Calu3 (cell line): ENCODE data around the gene CHST9. TPM values are rescaled to one million over a fixed set of nuclear protein-coding genes. Genes with fewer than 3 reads are reported as not detected.

Experiments
- BruUV-seq: library from RNA; stranded (reverse); fragments of 400-500 nt; replicated peaks from 2 replicates; lab custom pipeline; 2021; lab: Mats Ljungman, UMichigan
- CTCF ChIA-PET: fragments of 300-600 bp; sonication (Branson Sonifier 250); formaldehyde crosslinking; loops from one replicate; lab custom pipeline; 2022; ENCODE audit warnings: antibody characterized with exemption; lab: Charles Lee
- DNase-seq: peaks from one replicate; pipeline ENCODE4 v3.0.0; 2022
- H3K27ac Mint-ChIP-seq: one replicate; pipeline ENCODE4 v1.8.0; 2022; ENCODE audit warnings: mixed read lengths; ENCODE audit not compliant: unreplicated experiment
- H3K27me3 Mint-ChIP-seq: one replicate; pipeline ENCODE4 v1.8.0; 2022; ENCODE audit warnings: mixed read lengths; ENCODE audit not compliant: unreplicated experiment
- H3K36me3 Mint-ChIP-seq: one replicate; pipeline ENCODE4 v1.8.0; 2022; ENCODE audit warnings: mild to moderate bottlenecking, moderate library complexity, mixed read lengths; ENCODE audit not compliant: insufficient read depth, unreplicated experiment
- H3K4me1 Mint-ChIP-seq: one replicate; pipeline ENCODE4 v1.8.0; 2022; ENCODE audit warnings: mild to moderate bottlenecking, low read depth, mixed read lengths; ENCODE audit not compliant: unreplicated experiment
- H3K4me3 Mint-ChIP-seq: one replicate; pipeline ENCODE4 v1.8.0; 2022; ENCODE audit warnings: mild to moderate bottlenecking, low read depth, moderate library complexity, mixed read lengths; ENCODE audit not compliant: unreplicated experiment
- H3K9me3 Mint-ChIP-seq: one replicate; pipeline ENCODE4 v1.8.0; 2022; ENCODE audit warnings: low read depth, mixed read lengths; ENCODE audit not compliant: unreplicated experiment
- CTCF ChIP-seq: fragments of 200-600 bp; IDR thresholded peaks from one replicate; pipeline ENCODE4 v1.8.0; 2022; ENCODE audit warnings: antibody characterized with exemption; ENCODE audit not compliant: unreplicated experiment
- intact Hi-C: fragments of 100-400 bp; cut with micrococcal nuclease; formaldehyde crosslinking; loops from one replicate; pipeline ENCODE4 v1.10.0; 2022; ENCODE audit not compliant: unreplicated experiment
- total RNA-seq: library from RNA; stranded (reverse); gene quantifications from 2 replicates; pipeline ENCODE4 v1.2.3, GENCODE V29; 2022

CHST9 gene
- total RNA-seq, 1 experiment from 2014 or later, result 56.9 TPM

DNA sequence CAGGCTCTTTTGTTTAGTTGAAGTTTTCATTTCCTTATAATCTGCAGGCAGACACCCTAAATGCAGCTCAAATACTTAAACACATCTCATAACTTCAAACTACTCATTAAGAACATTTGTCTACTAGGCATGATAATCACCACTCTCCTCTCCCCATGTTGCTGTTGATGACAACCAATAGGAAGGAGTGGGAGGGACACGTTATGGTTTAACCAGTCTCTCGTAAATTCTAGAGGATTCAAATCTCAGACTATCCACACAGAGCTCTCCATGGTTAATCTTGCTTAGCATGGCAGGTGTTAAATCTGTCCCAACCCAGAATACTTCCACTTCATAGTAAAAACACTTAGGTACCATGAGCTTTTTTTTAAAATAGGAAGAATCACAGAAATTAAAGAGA lies 192.2 kb downstream of the CHST9 start:
- Mint-ChIP-seq H3K27me3 (no peaks in the 10 kb centered on the region), H3K4me1 (no peaks in the 10 kb centered on the region), H3K9me3 (peaks cover 4% of the 10 kb centered on the region), H3K36me3 (no peaks in the 10 kb centered on the region), H3K4me3 (no peak overlapping the region), H3K27ac (no peak overlapping the region)
- DNase-seq, result no peak
- no TSS peak for BruUV-seq
- CTCF ChIA-PET, result no interaction called here
- TF ChIP-seq CTCF, result no peak
- intact Hi-C loops, result no loop called here

DNA sequence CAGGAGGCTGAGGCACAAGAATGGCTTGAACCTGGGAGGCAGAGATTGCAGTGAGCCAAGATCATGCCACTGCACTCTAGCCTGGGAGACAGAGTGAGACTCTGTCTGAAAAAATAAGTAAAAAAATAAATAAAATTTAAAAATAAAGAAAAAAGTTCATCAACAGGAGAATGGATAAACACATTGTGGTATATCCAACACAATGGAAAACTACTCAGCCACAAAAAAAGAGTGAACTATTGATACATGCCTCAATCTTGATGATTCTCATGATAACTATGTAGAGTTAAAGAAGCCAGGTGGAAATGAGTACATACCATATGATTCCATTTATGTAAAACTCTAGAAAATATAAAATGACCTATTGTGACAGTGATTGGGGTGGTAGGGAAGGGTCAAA lies 195.3 kb downstream of the CHST9 start:
- no peak for DNase-seq
- Mint-ChIP-seq H3K4me1 (peaks cover 6% of the 10 kb centered on the region), H3K36me3 (no peaks in the 10 kb centered on the region), H3K4me3 (no peak overlapping the region), H3K9me3 (peaks cover 4% of the 10 kb centered on the region), H3K27me3 (no peaks in the 10 kb centered on the region), H3K27ac (no peak overlapping the region)
- TF ChIP-seq CTCF, result no peak
- CTCF ChIA-PET, result interaction anchor here (1.0 kb wide), 1 partner anchor 16 kb away, joined by 3 read pairs; no protein-coding TSS in a partner anchor
- intact Hi-C loops, result no loop called here
- BruUV-seq, result no TSS peak

GRCh38 chr18:26981360-26982082 lies 203.6 kb downstream of the CHST9 start:
- Mint-ChIP-seq H3K27me3 (no peaks in the 10 kb centered on the region), H3K4me1 (peaks cover 17% of the 10 kb centered on the region), H3K9me3 (no peaks in the 10 kb centered on the region), H3K36me3 (peaks cover 6% of the 10 kb centered on the region), H3K4me3 (no peak overlapping the region), H3K27ac (no peak overlapping the region)
- no TSS peak for BruUV-seq
- no peak for DNase-seq
- intact Hi-C loops, result no loop called here
- TF ChIP-seq CTCF, result no peak
- CTCF ChIA-PET, result no interaction called here

GRCh38 chr18:26978812-26979341 lies 206.2 kb downstream of the CHST9 start:
- intact Hi-C loops, result no loop called here
- H3K27ac Mint-ChIP-seq, result no peak overlapping the region
- no TSS peak for BruUV-seq
- H3K27me3 Mint-ChIP-seq, result no peaks in the 10 kb centered on the region
- H3K4me1 Mint-ChIP-seq, result peaks cover 10% of the 10 kb centered on the region
- DNase-seq, result no peak
- CTCF ChIA-PET, result no interaction called here
- H3K36me3 Mint-ChIP-seq, result peaks cover 6% of the 10 kb centered on the region
- H3K4me3 Mint-ChIP-seq, result no peak overlapping the region
- TF ChIP-seq CTCF, result no peak
- H3K9me3 Mint-ChIP-seq, result no peaks in the 10 kb centered on the region
